Body of pancreas (tissue), 4 donors: Measurements from ENCODE around the gene UBN2.

ENCODE experiments used
- POLR2A ChIP-seq, 3 donors: fragments of 450-650 bp; IDR thresholded peaks; one replicate each; pipeline ENCODE4 v1.6.1; 2016; ENCODE audit warnings: antibody characterized with exemption in 3 of 3, mild to moderate bottlenecking in 2 of 3
- TF ChIP-seq, protein P1 (sequence below), 7 experiments: fragments of 450-650 bp in 4 of 7; fragments of 200-600 bp in 3 of 7; sonication (generic) in 3 of 7; IDR thresholded peaks; one replicate each; pipeline ENCODE4 v1.5.1; 2016 to 2019; ENCODE audit warnings: antibody characterized with exemption in 7 of 7

DNA sequence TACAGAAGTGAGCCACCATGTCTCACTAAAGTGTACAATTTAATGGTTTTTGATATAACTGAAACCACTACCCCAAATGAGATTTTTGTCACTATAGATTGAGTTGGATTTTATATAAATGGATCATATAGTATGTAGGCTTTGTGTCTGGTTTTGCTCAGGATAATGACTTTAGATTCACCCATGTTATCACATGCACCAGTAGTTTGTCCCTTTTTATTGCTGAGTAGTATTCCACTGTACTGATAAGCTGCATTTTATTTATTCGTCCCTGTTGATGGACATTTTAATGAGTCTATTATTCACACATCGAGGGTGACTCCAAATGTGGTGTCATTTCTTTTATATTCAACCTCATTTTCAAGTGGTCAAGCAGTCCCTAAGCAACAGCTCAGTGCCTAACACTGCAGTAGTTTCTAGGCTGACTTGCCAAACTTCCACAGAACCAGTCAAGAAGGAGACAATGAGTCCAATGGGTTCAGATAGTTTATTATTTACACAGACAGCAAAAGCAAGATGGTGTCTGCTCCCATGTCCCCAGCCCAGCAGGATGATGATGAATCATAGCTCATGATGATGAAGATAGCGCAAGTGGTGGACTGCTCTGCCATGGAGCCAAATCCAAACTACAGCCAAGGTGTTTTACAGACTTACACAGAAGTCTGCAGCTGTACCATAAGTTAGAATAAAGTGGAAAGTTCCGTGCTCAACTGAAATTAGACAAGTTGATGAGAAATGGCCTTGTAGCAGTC lies 103.5 kb downstream of the UBN2 start:
- TF ChIP-seq, protein P1, sequence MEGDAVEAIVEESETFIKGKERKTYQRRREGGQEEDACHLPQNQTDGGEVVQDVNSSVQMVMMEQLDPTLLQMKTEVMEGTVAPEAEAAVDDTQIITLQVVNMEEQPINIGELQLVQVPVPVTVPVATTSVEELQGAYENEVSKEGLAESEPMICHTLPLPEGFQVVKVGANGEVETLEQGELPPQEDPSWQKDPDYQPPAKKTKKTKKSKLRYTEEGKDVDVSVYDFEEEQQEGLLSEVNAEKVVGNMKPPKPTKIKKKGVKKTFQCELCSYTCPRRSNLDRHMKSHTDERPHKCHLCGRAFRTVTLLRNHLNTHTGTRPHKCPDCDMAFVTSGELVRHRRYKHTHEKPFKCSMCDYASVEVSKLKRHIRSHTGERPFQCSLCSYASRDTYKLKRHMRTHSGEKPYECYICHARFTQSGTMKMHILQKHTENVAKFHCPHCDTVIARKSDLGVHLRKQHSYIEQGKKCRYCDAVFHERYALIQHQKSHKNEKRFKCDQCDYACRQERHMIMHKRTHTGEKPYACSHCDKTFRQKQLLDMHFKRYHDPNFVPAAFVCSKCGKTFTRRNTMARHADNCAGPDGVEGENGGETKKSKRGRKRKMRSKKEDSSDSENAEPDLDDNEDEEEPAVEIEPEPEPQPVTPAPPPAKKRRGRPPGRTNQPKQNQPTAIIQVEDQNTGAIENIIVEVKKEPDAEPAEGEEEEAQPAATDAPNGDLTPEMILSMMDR (IDR thresholded peaks at IDR 0.05), result no peak
- no peak for TF ChIP-seq POLR2A (IDR thresholded peaks at IDR 0.05)
